HK-2 (cell line): ENCODE data around the gene CBARP.

Experiments
- DNase-seq: peaks from one replicate; pipeline ENCODE4 v3.0.0-alpha.2; 2018; ENCODE audit not compliant: unreplicated experiment

Gene CBARP, protein sequence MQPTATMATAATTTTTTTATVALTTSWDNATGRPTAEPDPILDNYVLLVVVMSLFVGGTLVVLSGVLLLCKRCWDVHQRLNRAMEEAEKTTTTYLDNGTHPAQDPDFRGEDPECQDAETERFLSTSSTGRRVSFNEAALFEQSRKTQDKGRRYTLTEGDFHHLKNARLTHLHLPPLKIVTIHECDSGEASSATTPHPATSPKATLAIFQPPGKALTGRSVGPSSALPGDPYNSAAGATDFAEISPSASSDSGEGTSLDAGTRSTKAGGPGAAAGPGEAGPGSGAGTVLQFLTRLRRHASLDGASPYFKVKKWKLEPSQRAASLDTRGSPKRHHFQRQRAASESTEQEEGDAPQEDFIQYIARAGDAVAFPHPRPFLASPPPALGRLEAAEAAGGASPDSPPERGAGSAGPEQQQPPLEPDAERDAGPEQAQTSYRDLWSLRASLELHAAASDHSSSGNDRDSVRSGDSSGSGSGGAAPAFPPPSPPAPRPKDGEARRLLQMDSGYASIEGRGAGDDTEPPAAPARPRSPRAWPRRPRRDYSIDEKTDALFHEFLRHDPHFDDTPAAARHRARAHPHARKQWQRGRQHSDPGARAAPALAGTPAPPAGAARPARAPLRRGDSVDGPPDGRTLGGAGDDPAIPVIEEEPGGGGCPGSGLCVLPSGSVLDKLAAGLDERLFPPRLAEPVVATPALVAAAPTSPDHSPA

GRCh38 chr19:1237754-1238368 lies at the start of gene CBARP:
CBARP (minus strand) TSS chr19:1238005; CDS start chr19:1236100, 1,905 bp downstream.
- DNase-seq: peak; percentile 47

GRCh38 chr19:1286487-1287353 lies 48.9 kb upstream of the CBARP start:
- no peak for DNase-seq

GRCh38 chr19:1285737-1286360 lies 48.0 kb upstream of the CBARP start, which contains the start of gene EFNA2:
EFNA2 (plus strand) TSS chr19:1285873; CDS start chr19:1286169, 296 bp downstream.
- DNase-seq: no peak

- no peak for DNase-seq
These were observed 47.4 kb upstream of the CBARP start for GRCh38 chr19:1284979-1285736.

DNA sequence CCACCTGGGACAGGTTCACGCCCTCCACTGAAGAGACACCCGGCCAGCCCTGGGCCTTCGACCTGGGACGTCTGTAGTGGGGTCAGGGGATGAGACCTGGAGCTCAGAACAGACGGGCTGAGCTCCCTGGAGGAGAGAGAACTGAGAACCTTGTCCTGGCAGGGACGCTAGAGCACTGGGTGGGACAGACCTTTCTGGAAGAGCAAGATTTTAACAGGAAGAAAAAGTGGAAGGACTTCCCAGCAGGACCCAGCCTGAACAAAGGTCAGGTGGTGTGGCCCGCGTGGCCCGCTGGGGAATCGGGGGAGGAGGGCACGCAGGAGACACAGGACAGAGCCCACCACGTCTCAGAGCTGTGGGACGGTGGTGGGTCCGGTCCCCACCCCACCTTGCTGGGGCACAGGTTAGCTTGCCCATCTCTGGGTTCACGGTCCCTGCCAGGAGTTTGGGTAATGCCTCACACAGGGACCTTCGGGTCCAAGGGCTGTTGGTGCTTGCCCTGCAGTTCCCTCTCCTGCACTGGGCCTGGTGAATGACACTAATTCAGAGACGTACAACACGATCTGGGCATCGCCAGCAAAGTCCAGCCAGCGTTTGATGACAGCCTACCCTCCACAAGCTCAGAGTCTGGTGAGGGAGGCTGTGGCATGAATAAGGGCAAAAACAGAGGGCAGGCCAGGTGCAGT lies 46.6 kb upstream of the CBARP start:
- DNase-seq: no peak

- no peak for DNase-seq
These were observed 46.1 kb upstream of the CBARP start for GRCh38 chr19:1283917-1284292.

GRCh38 chr19:1283207-1283916 lies 45.6 kb upstream of the CBARP start:
- no peak for DNase-seq

DNA sequence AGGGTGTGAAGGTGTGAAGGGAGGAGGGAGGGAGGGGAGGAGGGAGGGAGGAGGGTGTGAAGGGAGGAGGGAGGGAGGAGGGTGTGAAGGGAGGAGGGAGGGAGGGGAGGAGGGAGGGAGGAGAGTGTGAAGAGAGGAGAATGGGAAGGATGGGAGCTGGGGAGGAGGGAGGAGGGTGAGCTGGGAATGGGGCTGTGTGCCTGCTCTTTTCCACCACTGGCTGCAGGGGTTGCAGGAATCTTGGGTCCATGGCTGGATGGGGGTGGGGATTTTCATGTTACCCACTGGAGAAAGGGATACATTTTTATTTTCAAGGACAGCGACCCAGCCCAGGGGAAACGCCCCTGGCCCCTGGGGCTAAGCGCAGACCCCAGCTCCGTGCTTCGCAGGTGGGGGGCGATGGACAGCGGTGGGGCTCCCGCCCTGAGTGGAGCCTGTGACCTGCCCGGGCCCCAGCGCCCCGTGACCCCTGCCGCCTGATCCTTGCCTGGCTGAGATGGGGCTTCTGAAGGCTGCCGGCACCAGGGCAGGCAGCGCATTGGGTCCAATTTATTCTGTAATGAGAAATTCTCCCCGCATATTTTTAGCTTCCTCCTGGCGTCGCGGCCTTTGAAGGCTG lies 44.9 kb upstream of the CBARP start:
- DNase-seq: no peak

GRCh38 chr19:1281569-1282287 lies 43.9 kb upstream of the CBARP start:
- DNase-seq: no peak

DNA sequence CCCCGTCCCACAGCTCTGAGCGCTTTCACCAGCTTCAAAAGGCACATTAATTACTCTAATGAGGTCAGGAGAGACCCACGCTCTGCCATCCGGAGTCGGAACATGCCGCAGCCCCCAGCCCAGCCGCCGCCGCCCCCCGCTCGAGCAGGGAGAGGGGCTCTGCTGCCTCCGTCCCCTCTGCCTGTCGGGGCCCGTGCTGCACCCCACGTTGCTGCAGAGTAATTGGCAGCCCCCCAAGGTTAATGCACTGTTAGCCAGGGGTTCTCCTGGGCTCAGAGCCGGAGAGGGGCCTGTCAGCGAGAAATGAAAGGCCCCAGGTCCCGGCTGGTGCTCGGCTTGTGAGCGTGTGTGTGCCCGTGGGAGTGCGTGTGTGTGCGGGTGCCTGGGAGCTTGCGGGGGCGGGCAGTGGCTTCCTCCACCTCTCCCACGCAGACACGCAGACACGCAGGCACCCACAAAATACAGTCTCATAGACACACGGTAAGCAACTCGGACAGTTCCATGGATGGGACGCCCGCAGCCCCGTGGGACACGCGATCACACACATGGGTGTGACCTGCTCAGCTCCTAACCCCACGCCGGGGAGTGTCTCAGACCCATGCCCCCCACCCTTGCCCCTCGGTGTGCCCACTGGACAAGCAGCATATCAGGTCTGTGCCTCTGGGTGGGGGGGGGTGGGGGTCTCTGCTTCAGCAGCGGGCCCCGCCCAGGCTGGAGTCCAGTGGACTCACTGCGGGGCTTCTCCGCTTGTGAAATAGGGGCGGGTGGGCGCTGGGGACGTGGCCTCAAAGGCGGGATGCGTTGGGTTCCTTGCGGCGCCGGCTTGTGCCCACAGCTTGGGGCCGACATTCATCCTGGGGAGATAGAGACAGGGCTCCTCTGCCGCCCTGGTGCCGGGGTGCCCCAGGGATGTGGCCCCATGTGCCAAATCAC lies 43.1 kb upstream of the CBARP start:
- no peak for DNase-seq

- DNase-seq: peak; percentile 89
These were observed 42.1 kb upstream of the CBARP start for GRCh38 chr19:1279782-1280341.

DNA sequence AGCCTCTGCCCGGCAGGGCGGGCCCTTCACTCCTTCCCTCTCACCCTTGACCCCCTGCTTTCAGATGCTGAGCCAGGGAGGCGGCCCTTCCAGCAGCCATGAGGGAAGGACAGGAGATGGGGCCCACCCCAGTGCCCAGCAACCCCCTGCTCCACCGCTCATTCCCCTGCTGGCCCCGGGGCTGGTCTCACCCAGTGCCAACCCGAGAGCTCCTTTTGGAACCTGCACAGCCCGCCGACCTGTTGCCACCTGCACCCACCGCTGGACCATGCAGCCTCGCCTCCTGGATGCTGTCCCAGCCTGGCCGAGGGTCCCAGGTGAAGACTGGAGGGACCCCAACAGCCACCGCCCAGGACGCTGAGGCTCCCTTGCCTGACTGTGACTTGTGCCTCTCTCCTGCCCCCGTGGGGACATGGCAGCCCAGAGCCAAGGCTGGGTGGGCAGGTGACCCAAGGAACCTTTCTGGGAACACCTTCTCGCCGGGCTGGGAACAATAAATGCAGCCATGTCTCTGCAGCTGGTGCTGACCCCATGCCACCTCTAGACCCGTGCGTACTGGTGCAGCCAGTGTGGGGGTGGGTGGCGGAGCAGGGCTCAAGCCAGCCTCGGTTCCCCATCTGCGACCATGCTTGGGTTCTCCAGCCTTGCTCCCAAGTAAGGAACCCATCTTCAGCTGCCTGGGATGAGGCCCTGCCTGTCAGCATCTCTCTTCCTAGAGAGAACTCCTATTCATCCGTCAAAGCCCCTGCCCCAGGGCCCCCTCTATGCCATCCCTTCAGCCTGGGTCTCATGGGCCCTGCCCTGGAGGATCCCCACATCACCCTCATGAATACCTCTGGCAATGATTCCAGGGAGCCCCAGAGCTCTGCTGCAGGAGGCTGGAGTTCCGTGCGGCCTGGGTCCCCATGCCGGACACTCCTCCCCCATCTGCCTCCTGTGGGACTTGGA lies 41.2 kb upstream of the CBARP start:
- no peak for DNase-seq

GRCh38 chr19:1278074-1278473 lies 40.3 kb upstream of the CBARP start:
- no peak for DNase-seq

DNA sequence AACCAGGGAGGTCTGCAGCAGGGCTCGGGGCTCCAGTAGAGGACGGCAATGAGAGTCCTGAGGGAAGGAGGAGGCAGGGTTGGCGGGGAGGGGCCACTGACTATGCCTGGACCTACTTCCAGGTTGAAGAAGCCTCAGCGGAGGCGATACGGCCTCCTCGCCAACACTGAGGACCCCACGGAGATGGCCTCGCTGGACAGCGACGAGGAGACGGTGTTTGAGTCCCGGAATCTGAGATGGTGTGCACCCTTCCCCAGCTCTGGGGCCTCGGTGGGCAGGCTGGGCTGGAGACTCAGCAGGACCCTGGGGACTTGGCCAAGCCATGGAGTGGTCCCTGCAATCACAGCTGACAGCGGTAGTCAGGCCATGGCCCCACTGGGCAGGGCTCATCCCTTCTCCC lies 39.3 kb upstream of the CBARP start:
- no peak for DNase-seq

DNA sequence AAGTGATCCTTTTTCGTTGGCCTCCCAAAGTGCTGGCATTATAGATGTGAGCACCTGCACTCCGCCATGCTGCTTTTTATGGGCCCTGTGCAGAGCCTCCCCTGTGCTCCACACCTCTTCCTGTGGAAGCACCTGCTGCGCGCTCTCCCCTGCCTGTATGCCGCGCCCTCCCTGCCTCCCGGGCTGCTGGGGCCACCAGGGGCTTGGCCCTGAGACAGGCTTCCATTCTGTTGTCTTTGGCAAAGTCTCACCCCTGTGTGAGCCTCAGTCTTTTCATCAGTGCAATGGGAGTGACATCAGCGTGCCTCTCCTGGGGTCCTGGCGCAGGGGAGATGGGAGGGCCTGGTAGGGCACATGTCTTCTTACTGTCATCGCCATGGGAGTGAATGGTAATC lies 38.8 kb upstream of the CBARP start:
- no peak for DNase-seq
